Measurements from ENCODE around the gene F2RL2.

The F2RL2 gene

GRCh38 chr5:76582230-76583162, 40.7 kb downstream of the F2RL2 start:
- DNase-seq, result peak; percentile 79

DNA sequence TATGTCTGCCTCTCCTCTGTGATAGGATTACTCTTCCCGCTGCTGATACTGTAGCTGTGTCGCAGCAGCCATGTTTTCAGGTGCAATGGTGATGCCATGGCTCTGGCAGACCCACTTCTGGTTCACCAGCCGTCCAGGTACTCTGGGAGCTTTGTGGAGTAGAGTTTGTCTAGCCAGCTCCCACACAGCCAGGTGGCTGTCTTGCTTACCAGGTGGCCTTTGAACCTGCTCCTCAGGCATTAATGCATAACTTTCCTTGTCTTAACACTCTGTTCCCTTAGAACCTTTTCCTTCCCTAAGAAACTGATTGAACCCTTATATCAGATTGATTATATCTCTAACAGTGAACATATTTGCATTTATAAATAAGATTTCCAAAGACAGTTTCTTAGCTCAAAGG, 42.2 kb downstream of the F2RL2 start:
- DNase-seq, result no peak

DNA sequence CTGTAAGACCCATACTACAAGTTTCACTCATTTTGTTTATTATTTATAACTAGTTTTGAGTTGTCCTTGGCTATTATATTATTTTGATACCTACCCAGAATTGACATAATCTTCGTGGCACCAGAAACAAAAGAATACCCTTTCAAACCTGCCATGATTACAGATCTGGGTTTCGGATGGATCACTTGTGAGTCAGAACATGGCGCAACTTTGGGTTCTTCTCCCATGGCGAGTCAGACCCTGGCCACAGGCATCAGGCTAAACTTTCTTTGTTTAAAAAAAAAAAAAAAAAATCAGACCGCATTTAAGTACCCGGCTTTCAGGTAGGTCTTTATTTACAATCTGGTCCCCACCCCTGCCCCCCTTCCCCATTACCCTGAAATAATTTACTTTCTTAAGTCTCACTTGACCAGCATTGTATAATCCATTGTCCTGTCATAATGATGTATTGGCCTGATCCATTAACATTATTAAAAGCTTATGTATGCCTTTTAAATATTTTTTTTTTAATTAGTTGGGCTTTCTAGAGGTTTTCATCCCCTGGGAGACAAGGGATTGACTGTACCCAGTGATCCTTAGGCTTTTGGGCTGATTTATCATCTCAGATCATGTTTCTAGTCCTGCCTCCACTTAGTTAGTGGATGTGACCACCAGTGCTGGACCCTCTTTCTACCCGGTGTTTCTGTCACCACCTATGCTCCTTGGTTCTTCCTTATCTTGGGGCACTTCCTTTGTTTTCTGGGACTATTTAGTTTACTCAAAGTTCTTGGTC, 43.9 kb downstream of the F2RL2 start:
- no peak for DNase-seq

DNA sequence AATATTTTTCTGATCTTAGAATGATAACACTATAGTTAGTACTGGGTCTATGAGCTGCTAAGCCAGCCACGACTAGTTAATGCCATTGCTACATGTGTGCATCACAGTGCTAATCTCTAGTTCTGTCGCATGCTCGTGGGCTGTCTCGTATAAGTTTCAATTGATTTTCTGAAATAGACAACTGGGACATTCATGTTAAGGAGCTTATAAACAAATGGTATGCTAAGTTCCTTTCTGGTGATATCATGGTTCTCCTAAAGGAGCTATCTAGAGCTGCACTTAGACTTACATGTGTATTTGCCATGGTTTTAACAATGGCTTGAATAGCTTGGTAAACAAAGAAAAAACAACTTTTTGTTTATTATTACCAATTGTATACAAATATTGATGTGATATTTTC, 46.2 kb downstream of the F2RL2 start:
- no peak for DNase-seq

DNA sequence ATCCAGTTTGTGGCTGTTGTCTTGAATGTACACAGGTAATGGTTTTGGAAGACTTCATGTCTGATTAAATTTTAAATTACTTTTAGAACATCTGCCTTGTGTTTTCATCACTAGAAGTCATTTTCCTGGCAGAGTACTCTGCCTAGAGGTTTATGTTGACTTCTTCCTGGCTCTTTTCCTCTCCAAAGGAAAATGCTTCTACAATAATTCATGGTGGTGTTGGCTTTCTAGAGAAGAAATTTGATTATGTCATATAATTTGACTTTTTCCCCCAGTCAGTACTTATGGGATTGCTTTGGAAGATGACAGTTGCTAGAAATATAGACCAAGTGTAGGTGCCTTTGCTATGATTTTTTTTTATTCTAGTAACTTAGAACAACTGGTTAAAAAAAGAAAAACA, 46.8 kb downstream of the F2RL2 start:
- no peak for DNase-seq

DNA sequence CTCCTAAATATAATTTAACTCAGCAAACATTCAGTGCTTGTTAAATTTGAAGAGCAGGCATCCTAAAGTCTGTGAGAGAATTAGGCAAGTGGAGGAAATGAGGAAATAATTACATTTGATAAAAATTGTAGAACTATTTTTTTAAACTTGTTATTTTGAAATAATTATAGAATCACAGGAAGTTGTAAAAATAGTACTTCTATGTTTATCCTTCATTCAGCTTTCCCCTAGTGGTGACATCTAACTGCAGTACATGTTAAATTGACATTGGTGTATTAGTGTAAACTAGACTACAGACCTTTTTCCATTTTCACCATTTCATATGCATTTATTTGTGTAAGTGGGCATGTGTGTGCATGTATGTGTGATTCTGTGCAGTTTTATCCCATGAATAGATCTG, 51.6 kb downstream of the F2RL2 start:
- DNase-seq, result peak; percentile 45

DNA sequence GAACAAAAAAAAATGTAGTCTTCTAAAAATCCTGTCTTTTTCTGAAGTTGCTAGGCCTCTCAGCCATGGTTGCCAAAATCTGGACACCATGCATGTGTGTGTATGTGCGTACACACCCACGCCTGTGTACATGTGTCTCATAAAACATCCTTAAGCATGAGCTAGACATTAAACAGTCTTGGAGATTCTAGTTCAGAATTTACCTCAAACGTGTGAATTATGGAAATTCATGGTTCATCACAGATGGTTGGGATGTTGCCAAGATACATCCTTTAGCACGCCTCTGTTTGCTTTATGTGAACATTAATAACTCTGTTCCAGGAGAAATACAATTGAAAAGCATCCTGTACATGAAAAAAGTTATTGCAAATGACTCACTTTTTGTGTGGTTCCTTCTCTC, 53.0 kb downstream of the F2RL2 start:
- DNase-seq, result no peak
